ENCODE results near the gene EGFLAM.

The EGFLAM gene

GRCh38 chr5:38250763-38251448, 7.5 kb upstream of the EGFLAM start:
- DNase-seq (ENCODE audit: low spot score): no peak
- no peaks in the 10 kb centered on the region for H3K9me3 Mint-ChIP-seq
- peaks cover 12% of the 10 kb centered on the region for H3K27me3 Mint-ChIP-seq (ENCODE audit: low read depth)
- H3K36me3 Mint-ChIP-seq (ENCODE audit: low read depth): no peaks in the 10 kb centered on the region
- H3K4me1 Mint-ChIP-seq (ENCODE audit: low read depth): no peaks in the 10 kb centered on the region
- H3K27ac Mint-ChIP-seq: no peak overlapping the region
- H3K4me3 Mint-ChIP-seq: no peak overlapping the region

DNA sequence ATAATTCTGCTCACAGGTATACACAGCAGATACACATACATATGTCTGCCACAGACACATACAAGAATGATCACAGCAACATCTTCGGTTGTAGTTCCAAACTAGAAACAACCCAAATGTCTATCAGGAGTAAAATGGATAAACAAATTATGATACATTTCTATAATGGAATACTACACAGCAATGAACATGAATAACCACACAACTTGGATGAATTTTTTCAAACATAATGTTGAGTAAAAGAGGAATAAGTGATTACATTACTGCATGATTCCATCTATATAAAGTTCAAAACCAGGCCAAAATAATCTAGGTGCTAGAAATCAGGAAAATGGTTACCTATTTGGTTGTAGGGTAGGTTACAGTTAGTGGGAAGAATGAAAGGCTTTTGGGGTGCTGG, 4.6 kb upstream of the EGFLAM start:
- Mint-ChIP-seq H3K36me3 (ENCODE audit: low read depth) (no peaks in the 10 kb centered on the region), H3K4me1 (ENCODE audit: low read depth) (no peaks in the 10 kb centered on the region), H3K9me3 (no peaks in the 10 kb centered on the region), H3K27ac (no peak overlapping the region), H3K4me3 (no peak overlapping the region), H3K27me3 (ENCODE audit: low read depth) (peaks cover 35% of the 10 kb centered on the region)
- no peak for DNase-seq (ENCODE audit: low spot score)

DNA sequence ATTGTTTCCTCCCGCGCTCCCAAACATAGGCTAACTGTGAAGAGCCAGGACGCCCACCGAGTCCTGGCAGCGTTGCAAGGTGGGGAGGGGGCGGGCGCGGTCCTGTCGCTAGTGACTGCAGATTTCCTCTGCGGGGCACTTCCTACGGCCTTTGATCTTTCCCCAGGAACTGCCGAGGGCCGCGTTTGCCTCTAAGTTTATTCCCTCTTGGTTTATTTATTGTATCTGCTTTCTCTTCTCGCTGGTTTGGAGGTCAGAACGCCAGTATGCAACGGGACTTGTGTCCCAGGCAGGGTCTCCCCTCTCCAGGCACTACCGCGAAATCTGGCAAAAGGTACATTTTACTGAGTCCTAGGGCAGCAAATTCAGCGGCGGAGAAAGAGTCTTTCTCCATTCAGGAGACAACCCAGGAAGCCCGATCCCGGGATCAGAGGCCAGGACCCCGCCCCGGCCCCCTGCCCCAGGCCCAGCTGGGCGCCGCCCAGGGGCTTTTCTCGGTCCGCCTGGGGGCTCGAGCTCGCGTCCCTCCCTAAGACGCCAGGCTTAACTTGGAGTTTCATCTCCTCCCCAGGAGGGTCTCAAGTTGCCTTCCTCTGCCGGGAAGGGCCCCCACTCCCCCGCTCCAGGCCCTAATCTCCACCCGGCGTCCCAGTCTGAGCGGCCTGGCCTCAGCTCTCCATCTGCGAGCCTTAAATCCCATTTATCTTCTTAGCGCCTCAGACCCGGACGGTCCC, 884 bp upstream of the EGFLAM start:
- Mint-ChIP-seq H3K27me3 (ENCODE audit: low read depth) (peaks cover 63% of the 10 kb centered on the region), H3K36me3 (ENCODE audit: low read depth) (no peaks in the 10 kb centered on the region), H3K9me3 (no peaks in the 10 kb centered on the region), H3K4me1 (ENCODE audit: low read depth) (peaks cover 5% of the 10 kb centered on the region), H3K27ac (no peak overlapping the region), H3K4me3 (no peak overlapping the region)
- no peak for DNase-seq (ENCODE audit: low spot score)

GRCh38 chr5:38258042-38258318, 379 bp upstream of the EGFLAM start:
- Mint-ChIP-seq H3K4me3 (no peak overlapping the region), H3K36me3 (ENCODE audit: low read depth) (no peaks in the 10 kb centered on the region), H3K9me3 (no peaks in the 10 kb centered on the region), H3K27me3 (ENCODE audit: low read depth) (peaks cover 66% of the 10 kb centered on the region), H3K27ac (no peak overlapping the region), H3K4me1 (ENCODE audit: low read depth) (peaks cover 5% of the 10 kb centered on the region)
- DNase-seq (ENCODE audit: low spot score): no peak

DNA sequence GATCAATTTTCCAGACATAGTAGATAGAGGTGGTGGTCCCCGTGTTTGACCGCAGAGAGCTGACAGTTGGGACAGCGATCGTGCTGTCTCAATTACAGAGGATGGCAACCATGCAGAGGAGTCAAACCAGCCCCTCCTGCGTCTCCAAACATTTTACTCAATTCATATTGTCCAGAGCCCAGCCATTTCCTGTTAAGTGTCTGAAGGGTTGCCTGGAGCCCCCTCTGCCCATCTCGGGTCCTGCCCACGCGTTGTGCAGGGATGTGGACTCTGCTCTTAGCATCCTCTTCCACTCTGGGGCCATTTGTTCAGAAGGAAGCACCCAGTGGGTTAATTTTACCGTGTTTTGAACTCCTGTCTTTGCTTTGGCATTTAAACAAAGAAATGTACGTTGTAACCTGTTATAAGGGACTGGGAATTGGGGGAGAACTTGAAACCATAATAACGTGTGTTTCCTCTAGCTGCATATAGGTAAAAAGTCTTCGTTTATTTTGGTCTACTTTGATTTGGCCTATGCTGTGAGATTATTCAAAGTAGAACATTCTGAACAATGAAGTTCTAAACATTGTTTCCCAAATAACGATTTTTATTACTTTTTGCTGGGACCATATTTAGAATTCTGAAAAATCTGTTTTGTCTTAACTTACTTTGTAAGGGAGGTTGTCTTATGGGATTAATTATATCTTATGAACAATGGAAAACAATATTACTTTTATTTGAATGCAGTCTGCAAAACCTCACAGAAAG, 876 bp downstream of the EGFLAM start:
- Mint-ChIP-seq H3K27ac (no peak overlapping the region), H3K9me3 (no peaks in the 10 kb centered on the region), H3K36me3 (ENCODE audit: low read depth) (no peaks in the 10 kb centered on the region), H3K4me1 (ENCODE audit: low read depth) (peaks cover 5% of the 10 kb centered on the region), H3K27me3 (ENCODE audit: low read depth) (peaks cover 69% of the 10 kb centered on the region), H3K4me3 (no peak overlapping the region)
- DNase-seq (ENCODE audit: low spot score): no peak

DNA sequence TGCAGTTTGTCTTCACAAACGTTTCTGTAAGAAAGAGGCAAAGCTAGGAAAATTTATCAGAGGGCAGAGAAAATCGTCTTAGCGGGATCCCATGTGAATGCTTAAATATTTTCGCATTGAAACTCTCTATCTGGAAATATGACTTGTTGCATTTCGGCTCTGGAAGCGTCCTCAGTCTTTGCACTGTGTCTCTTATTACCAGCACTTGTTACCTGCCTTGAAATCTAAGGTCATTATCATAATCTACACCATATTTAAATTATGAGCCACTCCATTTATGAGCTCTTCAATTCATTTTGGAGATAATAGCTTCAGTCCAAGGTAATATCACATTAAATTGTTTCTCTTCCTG, 1.4 kb downstream of the EGFLAM start:
- no peak for DNase-seq (ENCODE audit: low spot score)
- Mint-ChIP-seq H3K27ac (no peak overlapping the region), H3K4me3 (no peak overlapping the region), H3K4me1 (ENCODE audit: low read depth) (peaks cover 5% of the 10 kb centered on the region), H3K27me3 (ENCODE audit: low read depth) (peaks cover 65% of the 10 kb centered on the region), H3K9me3 (no peaks in the 10 kb centered on the region), H3K36me3 (ENCODE audit: low read depth) (no peaks in the 10 kb centered on the region)

DNA sequence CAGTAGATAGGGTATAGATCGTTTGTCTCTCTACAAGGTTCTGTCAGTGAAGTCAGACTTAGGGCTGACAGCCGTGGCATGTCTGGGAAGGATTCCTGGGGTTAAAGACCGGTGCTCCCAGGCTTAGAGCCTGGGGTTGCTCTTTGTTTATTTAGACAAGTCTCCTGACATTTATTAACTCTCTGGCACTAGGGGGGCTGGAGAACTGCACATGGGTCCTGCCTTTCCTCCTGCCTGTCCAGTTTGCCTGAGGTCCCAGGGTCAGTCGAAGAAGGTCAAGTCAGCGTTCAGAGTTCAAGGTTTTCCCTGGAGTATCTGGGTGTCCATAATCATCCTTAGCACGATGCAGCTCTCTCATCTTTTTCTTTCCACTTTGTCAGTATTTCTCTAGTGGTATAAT, 5.6 kb downstream of the EGFLAM start:
- H3K4me3 Mint-ChIP-seq: no peak overlapping the region
- peaks cover 34% of the 10 kb centered on the region for H3K27me3 Mint-ChIP-seq (ENCODE audit: low read depth)
- H3K27ac Mint-ChIP-seq: no peak overlapping the region

DNA sequence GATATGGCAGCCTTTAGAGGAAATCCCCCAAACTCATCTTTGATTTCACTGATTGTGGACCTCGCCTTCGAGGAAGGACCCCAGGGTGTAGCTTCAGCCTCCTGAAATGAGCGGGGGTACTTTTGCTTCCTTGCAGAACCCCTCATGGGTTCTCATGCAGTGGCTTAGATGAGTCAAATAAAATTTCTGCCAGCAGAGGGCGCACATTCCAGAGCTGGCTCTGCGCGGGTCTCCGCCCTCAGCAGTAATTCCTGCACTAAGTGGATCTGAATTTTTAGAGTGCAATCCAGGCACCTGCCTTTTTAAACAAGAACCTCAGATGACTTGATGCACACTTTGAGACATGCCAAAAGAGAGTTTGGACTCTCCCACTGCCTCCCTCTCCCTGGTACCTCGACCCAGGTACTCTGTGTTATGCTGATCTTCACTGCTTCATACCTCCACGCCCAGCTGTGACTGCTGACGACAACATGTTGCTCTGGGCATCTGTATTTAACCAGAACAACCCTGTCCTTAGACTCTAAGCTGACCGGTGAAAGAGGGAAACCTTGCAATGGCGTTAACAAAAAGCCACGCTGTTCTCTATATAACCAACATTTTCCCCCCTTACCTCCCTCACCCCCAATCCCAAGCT, 7.3 kb downstream of the EGFLAM start:
- no peaks in the 10 kb centered on the region for H3K36me3 Mint-ChIP-seq (ENCODE audit: low read depth)
- H3K4me3 Mint-ChIP-seq: no peak overlapping the region
- peak; percentile 37 for DNase-seq (ENCODE audit: low spot score)
- H3K9me3 Mint-ChIP-seq: no peaks in the 10 kb centered on the region
- no peaks in the 10 kb centered on the region for H3K4me1 Mint-ChIP-seq (ENCODE audit: low read depth)
- H3K27ac Mint-ChIP-seq: no peak overlapping the region
- H3K27me3 Mint-ChIP-seq (ENCODE audit: low read depth): peaks cover 22% of the 10 kb centered on the region

More for the DNA sequence above, 5.6 kb downstream of the EGFLAM start:
- no peaks in the 10 kb centered on the region for H3K9me3 Mint-ChIP-seq
- DNase-seq (ENCODE audit: low spot score): no peak
- H3K4me1 Mint-ChIP-seq (ENCODE audit: low read depth): peaks cover 3% of the 10 kb centered on the region
- H3K36me3 Mint-ChIP-seq (ENCODE audit: low read depth): no peaks in the 10 kb centered on the region

DNA sequence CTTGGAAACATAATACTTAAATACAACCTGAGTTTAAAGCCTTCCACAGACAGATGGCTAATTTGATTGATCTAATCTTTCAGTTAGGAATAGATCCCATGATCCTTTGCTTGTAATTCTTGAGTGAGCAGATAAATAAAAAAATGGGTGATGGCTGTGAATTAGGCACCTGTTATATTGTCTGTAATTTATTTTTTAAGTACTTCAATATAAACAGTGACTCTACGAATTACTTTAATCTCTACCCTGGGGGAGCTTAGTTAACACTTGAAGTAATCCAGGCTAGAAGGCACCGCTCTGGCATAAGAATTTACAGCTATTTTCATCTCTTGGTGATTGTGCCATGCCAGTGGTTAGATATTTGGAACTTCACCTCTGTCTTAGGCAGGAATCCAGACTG, 9.0 kb downstream of the EGFLAM start:
- no peak overlapping the region for H3K27ac Mint-ChIP-seq
- H3K27me3 Mint-ChIP-seq (ENCODE audit: low read depth): peaks cover 9% of the 10 kb centered on the region
- H3K9me3 Mint-ChIP-seq: no peaks in the 10 kb centered on the region
- DNase-seq (ENCODE audit: low spot score): no peak
- no peaks in the 10 kb centered on the region for H3K36me3 Mint-ChIP-seq (ENCODE audit: low read depth)
- no peak overlapping the region for H3K4me3 Mint-ChIP-seq
- no peaks in the 10 kb centered on the region for H3K4me1 Mint-ChIP-seq (ENCODE audit: low read depth)

DNA sequence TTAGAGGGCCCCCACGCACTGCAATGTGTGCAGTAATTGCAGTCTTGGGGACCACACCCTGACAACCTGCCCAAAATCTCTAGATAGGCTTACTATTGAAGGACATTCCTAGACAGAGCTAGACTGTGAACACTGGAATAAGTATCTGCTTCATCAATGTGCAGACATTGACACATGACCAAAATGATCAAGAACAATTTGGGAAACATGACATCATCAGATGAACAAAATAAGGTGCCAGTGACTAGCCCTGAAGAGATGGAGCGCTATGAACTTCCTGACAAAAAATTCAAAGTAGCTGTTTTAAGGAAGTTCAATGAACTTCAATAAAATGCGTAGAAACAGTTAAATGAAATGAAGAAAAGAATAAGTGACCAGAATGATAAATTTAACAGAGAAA, 15.3 kb downstream of the EGFLAM start:
- Mint-ChIP-seq H3K4me1 (ENCODE audit: low read depth) (no peaks in the 10 kb centered on the region), H3K27ac (no peak overlapping the region), H3K4me3 (no peak overlapping the region), H3K27me3 (ENCODE audit: low read depth) (no peaks in the 10 kb centered on the region), H3K9me3 (peaks cover 15% of the 10 kb centered on the region), H3K36me3 (ENCODE audit: low read depth) (no peaks in the 10 kb centered on the region)
- no peak for DNase-seq (ENCODE audit: low spot score)

- Mint-ChIP-seq H3K4me1 (ENCODE audit: low read depth) (no peaks in the 10 kb centered on the region), H3K9me3 (peaks cover 15% of the 10 kb centered on the region), H3K27me3 (ENCODE audit: low read depth) (no peaks in the 10 kb centered on the region), H3K4me3 (no peak overlapping the region), H3K36me3 (ENCODE audit: low read depth) (no peaks in the 10 kb centered on the region), H3K27ac (no peak overlapping the region)
- DNase-seq (ENCODE audit: low spot score): no peak
Measured at GRCh38 chr5:38274370-38274769, 16.0 kb downstream of the EGFLAM start.

- DNase-seq (ENCODE audit: low spot score): no peak
- H3K36me3 Mint-ChIP-seq (ENCODE audit: low read depth): no peaks in the 10 kb centered on the region
Measured at GRCh38 chr5:38284384-38284783, 26.0 kb downstream of the EGFLAM start.

GRCh38 chr5:38285226-38285625, 26.9 kb downstream of the EGFLAM start:
- Mint-ChIP-seq H3K27ac (no peak overlapping the region), H3K4me3 (no peak overlapping the region), H3K4me1 (ENCODE audit: low read depth) (no peaks in the 10 kb centered on the region), H3K27me3 (ENCODE audit: low read depth) (no peaks in the 10 kb centered on the region), H3K9me3 (no peaks in the 10 kb centered on the region), H3K36me3 (ENCODE audit: low read depth) (no peaks in the 10 kb centered on the region)
- DNase-seq (ENCODE audit: low spot score): no peak

More at GRCh38 chr5:38284384-38284783, 26.0 kb downstream of the EGFLAM start:
- H3K9me3 Mint-ChIP-seq: no peaks in the 10 kb centered on the region
- H3K27ac Mint-ChIP-seq: no peak overlapping the region
- no peaks in the 10 kb centered on the region for H3K27me3 Mint-ChIP-seq (ENCODE audit: low read depth)
- H3K4me1 Mint-ChIP-seq (ENCODE audit: low read depth): no peaks in the 10 kb centered on the region
- no peak overlapping the region for H3K4me3 Mint-ChIP-seq

- Mint-ChIP-seq H3K4me3 (no peak overlapping the region), H3K36me3 (ENCODE audit: low read depth) (no peaks in the 10 kb centered on the region), H3K27ac (no peak overlapping the region), H3K4me1 (ENCODE audit: low read depth) (no peaks in the 10 kb centered on the region), H3K27me3 (ENCODE audit: low read depth) (no peaks in the 10 kb centered on the region), H3K9me3 (no peaks in the 10 kb centered on the region)
- DNase-seq (ENCODE audit: low spot score): no peak
Measured at GRCh38 chr5:38286002-38286401, 27.6 kb downstream of the EGFLAM start.

Data from T-helper 2 cell treated with Interferon-gamma antibody and Interleukin-4, amounts not matched to agents 5 μg/mL and 100 μg/mL, for 36 hours (primary cell).